Measurements from ENCODE around the gene FGF22.

FGF22 gene

GRCh38 chr19:652467-653389, 13.0 kb downstream of the FGF22 start:
- H3K27me3 Mint-ChIP-seq = no peaks in the 10 kb centered on the region
- H3K4me3 Mint-ChIP-seq = no peak overlapping the region
- peaks cover 39% of the 10 kb centered on the region for H3K4me1 Mint-ChIP-seq
- H3K9me3 Mint-ChIP-seq = no peaks in the 10 kb centered on the region
- peaks cover 34% of the 10 kb centered on the region for H3K36me3 Mint-ChIP-seq
- no peak overlapping the region for H3K27ac Mint-ChIP-seq
- ATAC-seq = no peak

GRCh38 chr19:653425-653824, 13.7 kb downstream of the FGF22 start:
- Mint-ChIP-seq H3K4me3 (no peak overlapping the region), H3K9me3 (no peaks in the 10 kb centered on the region), H3K27me3 (no peaks in the 10 kb centered on the region), H3K27ac (no peak overlapping the region), H3K36me3 (peaks cover 28% of the 10 kb centered on the region), H3K4me1 (peaks cover 39% of the 10 kb centered on the region)
- ATAC-seq = no peak

- Mint-ChIP-seq H3K4me1 (peaks cover 61% of the 10 kb centered on the region), H3K9me3 (no peaks in the 10 kb centered on the region), H3K27me3 (no peaks in the 10 kb centered on the region), H3K36me3 (peaks cover 28% of the 10 kb centered on the region), H3K4me3 (no peak overlapping the region), H3K27ac (peak overlapping the region; percentile 77)
- no peak for ATAC-seq
Observed at GRCh38 chr19:655691-656090, 16.0 kb downstream of the FGF22 start.

- Mint-ChIP-seq H3K4me3 (no peak overlapping the region), H3K4me1 (peaks cover 74% of the 10 kb centered on the region), H3K27me3 (no peaks in the 10 kb centered on the region), H3K9me3 (no peaks in the 10 kb centered on the region), H3K36me3 (peaks cover 35% of the 10 kb centered on the region), H3K27ac (peak overlapping the region; percentile 77)
- ATAC-seq = no peak
Observed at GRCh38 chr19:656751-657559, 17.3 kb downstream of the FGF22 start.

- Mint-ChIP-seq H3K36me3 (peaks cover 35% of the 10 kb centered on the region), H3K4me1 (peaks cover 76% of the 10 kb centered on the region), H3K27ac (peak overlapping the region; percentile 24), H3K9me3 (no peaks in the 10 kb centered on the region), H3K4me3 (no peak overlapping the region), H3K27me3 (no peaks in the 10 kb centered on the region)
- no peak for ATAC-seq
Observed at GRCh38 chr19:657611-658010, 17.9 kb downstream of the FGF22 start.

- Mint-ChIP-seq H3K27me3 (no peaks in the 10 kb centered on the region), H3K27ac (peak overlapping the region; percentile 99), H3K9me3 (no peaks in the 10 kb centered on the region), H3K4me3 (peak overlapping the region; percentile 98), H3K4me1 (peaks cover 77% of the 10 kb centered on the region), H3K36me3 (peaks cover 35% of the 10 kb centered on the region)
- ATAC-seq = no peak
Observed at GRCh38 chr19:658059-658839, 18.6 kb downstream of the FGF22 start.

- Mint-ChIP-seq H3K36me3 (peaks cover 29% of the 10 kb centered on the region), H3K4me3 (peak overlapping the region; percentile 98), H3K27me3 (no peaks in the 10 kb centered on the region), H3K27ac (peak overlapping the region; percentile 99), H3K4me1 (peaks cover 86% of the 10 kb centered on the region), H3K9me3 (no peaks in the 10 kb centered on the region)
- ATAC-seq = peak; percentile 58
Observed at GRCh38 chr19:658916-659839, 19.5 kb downstream of the FGF22 start.

GRCh38 chr19:660793-661426, 21.2 kb downstream of the FGF22 start:
- Mint-ChIP-seq H3K36me3 (peaks cover 18% of the 10 kb centered on the region), H3K4me3 (peak overlapping the region; percentile 98), H3K27ac (peak overlapping the region; percentile 99), H3K27me3 (no peaks in the 10 kb centered on the region), H3K4me1 (peaks cover 82% of the 10 kb centered on the region), H3K9me3 (no peaks in the 10 kb centered on the region)
- ATAC-seq = no peak

- peak; percentile 65 for ATAC-seq
- Mint-ChIP-seq H3K36me3 (peaks cover 13% of the 10 kb centered on the region), H3K4me3 (peak overlapping the region; percentile 98), H3K27ac (peak overlapping the region; percentile 99), H3K9me3 (no peaks in the 10 kb centered on the region), H3K4me1 (peaks cover 74% of the 10 kb centered on the region), H3K27me3 (no peaks in the 10 kb centered on the region)
Observed at GRCh38 chr19:661427-662196, 21.9 kb downstream of the FGF22 start.

GRCh38 chr19:662207-662961, 22.7 kb downstream of the FGF22 start:
- peak overlapping the region; percentile 98 for H3K4me3 Mint-ChIP-seq
- H3K27ac Mint-ChIP-seq = peak overlapping the region; percentile 99
- H3K27me3 Mint-ChIP-seq = no peaks in the 10 kb centered on the region
- no peaks in the 10 kb centered on the region for H3K9me3 Mint-ChIP-seq
- H3K4me1 Mint-ChIP-seq = peaks cover 67% of the 10 kb centered on the region
- H3K36me3 Mint-ChIP-seq = peaks cover 13% of the 10 kb centered on the region
- peak; percentile 50 for ATAC-seq

- H3K27ac Mint-ChIP-seq = peak within 1 kb of the TSS; percentile 99
- H3K36me3 Mint-ChIP-seq = peaks cover 13% of the 10 kb centered on the region
- ATAC-seq = peak; percentile 79
- peaks cover 61% of the 10 kb centered on the region for H3K4me1 Mint-ChIP-seq
- H3K9me3 Mint-ChIP-seq = no peaks in the 10 kb centered on the region
- H3K27me3 Mint-ChIP-seq = no peaks in the 10 kb centered on the region
- peak within 1 kb of the TSS; percentile 98 for H3K4me3 Mint-ChIP-seq
Observed at GRCh38 chr19:662962-663681, 23.4 kb downstream of the FGF22 start, which contains the start of gene RNF126. Gene RNF126 (minus strand): TSS chr19:663214. CDS start chr19:663121, 93 bp downstream.

GRCh38 chr19:663682-664117, 24.0 kb downstream of the FGF22 start:
- Mint-ChIP-seq H3K4me3 (peak overlapping the region; percentile 82), H3K9me3 (no peaks in the 10 kb centered on the region), H3K27me3 (no peaks in the 10 kb centered on the region), H3K4me1 (peaks cover 55% of the 10 kb centered on the region), H3K36me3 (peaks cover 13% of the 10 kb centered on the region), H3K27ac (peak overlapping the region; percentile 92)
- no peak for ATAC-seq

All from stimulated activated memory B cell treated with anti-CD40 and anti-IgM and Interleukin-4, amounts not matched to agents 10 μg/mL and 1 μg/mL and 100 μg/mL, for 72 hours (primary cell).